HEK293 (cell line): ENCODE measurements around the gene ZNF616.

ENCODE experiments used
- ZBTB21 ChIP-seq: fragments of 450-650 bp; formaldehyde crosslinking; IDR thresholded peaks from 2 replicates; pipeline ENCODE4 v1.5.1; 2017; ENCODE audit warnings: missing biosample characterization, missing genetic modification characterization
- ZNF121 ChIP-seq: fragments of 450-650 bp; formaldehyde crosslinking; IDR thresholded peaks from 2 replicates; pipeline ENCODE4 v1.5.1; 2016; ENCODE audit warnings: missing biosample characterization, missing genetic modification characterization
- ZNF24 ChIP-seq: fragments of 450-650 bp; formaldehyde crosslinking; IDR thresholded peaks from 2 replicates; pipeline ENCODE4 v1.5.1; 2016; ENCODE audit warnings: missing biosample characterization, missing genetic modification characterization
- ZNF449 ChIP-seq: fragments of 450-650 bp; formaldehyde crosslinking; IDR thresholded peaks from 2 replicates; pipeline ENCODE4 v1.5.1; 2017; ENCODE audit warnings: missing biosample characterization, mild to moderate bottlenecking, missing genetic modification characterization, moderate library complexity
- ZNF596 ChIP-seq: fragments of 450-650 bp; IDR thresholded peaks from 2 replicates; pipeline ENCODE4 v1.5.0; 2018; ENCODE audit warnings: missing biosample characterization, mild to moderate bottlenecking, missing genetic modification characterization, moderate library complexity
- ZNF645 ChIP-seq: fragments of 450-650 bp; formaldehyde crosslinking; IDR thresholded peaks from 2 replicates; pipeline ENCODE4; 2016; ENCODE audit warnings: missing biosample characterization, missing genetic modification characterization

GRCh38 chr19:52115526-52116053, 24.1 kb downstream of the ZNF616 start:
- no peak for TF ChIP-seq ZNF24 (tag by site-specific recombination)
- TF ChIP-seq ZBTB21 (tag by site-specific recombination) = no peak
- TF ChIP-seq ZNF449 (tag by site-specific recombination) = no peak
- TF ChIP-seq ZNF121 (tag by site-specific recombination) = no peak
- TF ChIP-seq ZNF645 (tag by site-specific recombination) = no peak
- no peak for TF ChIP-seq ZNF596 (tag by site-specific recombination)
